SU-DHL-6 (cell line): Measurements from ENCODE around the gene STXBP5.

ENCODE experiments used
- EZH2phosphoT487 ChIP-seq: fragments of 200-600 bp; sonication (generic), shearing (Covaris generic); conservative IDR thresholded peaks from 2 replicates; pipeline ENCODE4 v1.6.1; 2018; ENCODE audit warnings: mild to moderate bottlenecking, antibody characterized with exemption, low read length, moderate library complexity, mixed read lengths
- TF ChIP-seq, protein P1 (sequence below): fragments of 200-600 bp; sonication (generic); IDR thresholded peaks from one replicate; pipeline ENCODE4 v1.5.1; 2017; ENCODE audit warnings: antibody characterized with exemption, mild to moderate bottlenecking, low read length, moderate library complexity; ENCODE audit not compliant: insufficient read depth, poor library complexity, severe bottlenecking

DNA sequence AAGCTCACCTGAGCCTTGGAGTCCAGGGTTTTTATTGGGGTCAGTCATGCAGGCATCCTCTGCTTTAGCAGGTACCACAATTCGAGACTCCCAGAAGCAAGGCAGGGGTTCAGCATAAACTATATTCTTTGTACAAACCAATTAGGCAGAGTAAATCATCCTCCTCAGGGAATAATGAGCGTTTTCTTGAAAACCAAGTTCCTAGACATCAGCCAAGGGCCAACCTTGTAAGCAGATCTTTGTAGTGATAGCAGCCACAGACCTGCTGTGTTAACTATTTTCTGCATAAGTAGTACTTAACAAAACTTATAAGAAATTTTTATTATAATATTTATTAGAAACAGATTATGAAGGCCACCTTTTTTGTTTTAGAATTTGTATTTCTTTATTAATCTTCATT lies 74.7 kb downstream of the STXBP5 start:
- TF ChIP-seq, protein P1, sequence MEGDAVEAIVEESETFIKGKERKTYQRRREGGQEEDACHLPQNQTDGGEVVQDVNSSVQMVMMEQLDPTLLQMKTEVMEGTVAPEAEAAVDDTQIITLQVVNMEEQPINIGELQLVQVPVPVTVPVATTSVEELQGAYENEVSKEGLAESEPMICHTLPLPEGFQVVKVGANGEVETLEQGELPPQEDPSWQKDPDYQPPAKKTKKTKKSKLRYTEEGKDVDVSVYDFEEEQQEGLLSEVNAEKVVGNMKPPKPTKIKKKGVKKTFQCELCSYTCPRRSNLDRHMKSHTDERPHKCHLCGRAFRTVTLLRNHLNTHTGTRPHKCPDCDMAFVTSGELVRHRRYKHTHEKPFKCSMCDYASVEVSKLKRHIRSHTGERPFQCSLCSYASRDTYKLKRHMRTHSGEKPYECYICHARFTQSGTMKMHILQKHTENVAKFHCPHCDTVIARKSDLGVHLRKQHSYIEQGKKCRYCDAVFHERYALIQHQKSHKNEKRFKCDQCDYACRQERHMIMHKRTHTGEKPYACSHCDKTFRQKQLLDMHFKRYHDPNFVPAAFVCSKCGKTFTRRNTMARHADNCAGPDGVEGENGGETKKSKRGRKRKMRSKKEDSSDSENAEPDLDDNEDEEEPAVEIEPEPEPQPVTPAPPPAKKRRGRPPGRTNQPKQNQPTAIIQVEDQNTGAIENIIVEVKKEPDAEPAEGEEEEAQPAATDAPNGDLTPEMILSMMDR: no peak
- no peak for TF ChIP-seq EZH2phosphoT487
